Osteoblast (primary cell): ENCODE data around the gene LIMA1. TPM values are rescaled to one million over a fixed set of nuclear protein-coding genes. Genes with fewer than 3 reads are reported as not detected.
"Not testable (repeated sequence)": the region's sequence is repeated elsewhere in the genome, so short reads cannot be mapped to it uniquely, and the experiment has no call there.

Source experiments
- DNase-seq: peaks from one replicate; pipeline ENCODE4 v3.0.0; 2011; ENCODE audit warnings: low spot score, mixed read lengths; ENCODE audit not compliant: insufficient read length; ENCODE audit errors: missing footprints
- H2AFZ ChIP-seq: 2 replicates; pipeline ENCODE4 v1.6.0; 2011; ENCODE audit warnings: mild to moderate bottlenecking, low read length
- H3K27ac ChIP-seq: 2 replicates; pipeline ENCODE4 v1.5.1; 2011; ENCODE audit warnings: mild to moderate bottlenecking, low read depth, low read length, moderate library complexity
- H3K27me3 ChIP-seq: 2 replicates; pipeline ENCODE4 v1.6.0; 2012; ENCODE audit warnings: mild to moderate bottlenecking, control low read depth, inconsistent platforms, low read length, moderate library complexity; ENCODE audit not compliant: insufficient read depth
- H3K36me3 ChIP-seq: 2 replicates; pipeline ENCODE4 v1.5.1; 2011; ENCODE audit warnings: mild to moderate bottlenecking, low read length, control low read depth, moderate library complexity; ENCODE audit not compliant: insufficient read depth
- H3K4me1 ChIP-seq: 2 replicates; pipeline ENCODE4 v1.5.1; 2011; ENCODE audit warnings: mild to moderate bottlenecking, low read length, control low read depth, moderate library complexity; ENCODE audit not compliant: insufficient read depth
- H3K4me2 ChIP-seq: 2 replicates; pipeline ENCODE4 v1.6.0; 2011; ENCODE audit warnings: mild to moderate bottlenecking, low read length; ENCODE audit not compliant: insufficient read depth
- H3K4me3 ChIP-seq: fragments of 200-600 bp; sonication (generic); 3 replicates; pipeline ENCODE4 v1.5.1; 2012; ENCODE audit warnings: mild to moderate bottlenecking, low read length, inconsistent platforms; ENCODE audit not compliant: insufficient read depth
- H3K79me2 ChIP-seq: 2 replicates; pipeline ENCODE4 v1.6.0; 2012; ENCODE audit warnings: mild to moderate bottlenecking, low read length, control low read depth, inconsistent platforms; ENCODE audit not compliant: insufficient read depth
- H3K9me3 ChIP-seq: 2 replicates; pipeline ENCODE4 v1.5.1; 2011; ENCODE audit warnings: low read depth, low read length, control low read depth
- H4K20me1 ChIP-seq: 2 replicates; pipeline ENCODE4 v1.6.0; 2012; ENCODE audit warnings: mild to moderate bottlenecking, low read length, control low read depth; ENCODE audit not compliant: insufficient read depth
- CTCF ChIP-seq: IDR thresholded peaks from 2 replicates; pipeline ENCODE4 v1.5.1; 2011; ENCODE audit warnings: mild to moderate bottlenecking, low read depth, low read length, moderate library complexity; ENCODE audit errors: extremely low read depth
- total RNA-seq: library from RNA; depleted of rRNA; stranded (reverse); fragments of >200 nt; gene quantifications from 2 replicates; pipeline ENCODE4 v1.2.3, GENCODE V29; 2012

The LIMA1 gene
- total RNA-seq, 1 donor = 433 TPM

GRCh38 chr12:50162230-50162629 is 121.1 kb downstream of the LIMA1 start:
- Histone ChIP-seq H3K36me3 (no peaks in the 10 kb centered on the region), H3K27me3 (no peaks in the 10 kb centered on the region), H4K20me1 (peaks cover 13% of the 10 kb centered on the region), H3K4me1 (peaks cover 13% of the 10 kb centered on the region), H3K4me3 (no peak overlapping the region), H3K4me2 (no peak overlapping the region), H2AFZ (no peak overlapping the region), H3K9me3 (no peaks in the 10 kb centered on the region), H3K27ac (peak overlapping the region; percentile 0), H3K79me2 (peaks cover 91% of the 10 kb centered on the region)
- DNase-seq = peak; percentile 38
- TF ChIP-seq CTCF = no peak

DNA sequence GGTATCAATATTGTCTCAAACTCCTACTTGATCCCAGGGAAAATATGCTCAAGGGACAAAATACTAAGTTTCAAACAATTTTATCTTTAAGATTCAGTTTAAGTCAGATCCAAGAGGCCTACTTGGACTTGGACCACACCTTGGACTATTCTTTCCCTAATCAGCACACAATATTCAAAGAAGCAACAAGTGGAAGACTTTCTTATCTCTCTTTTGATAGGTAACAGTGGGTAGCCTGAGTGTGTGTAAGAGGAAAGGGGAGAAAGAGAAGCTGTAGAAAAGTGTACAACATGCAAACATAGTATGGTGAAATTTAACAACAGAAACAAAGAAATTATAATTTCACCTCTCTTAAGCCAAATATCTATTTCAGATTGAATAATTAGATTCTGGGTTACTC is 122.7 kb downstream of the LIMA1 start:
- H3K9me3 ChIP-seq = no peaks in the 10 kb centered on the region
- H3K36me3 ChIP-seq = no peaks in the 10 kb centered on the region
- no peaks in the 10 kb centered on the region for H3K27me3 ChIP-seq
- H3K27ac ChIP-seq = no peak overlapping the region
- H3K4me2 ChIP-seq = no peak overlapping the region
- DNase-seq = no peak
- H2AFZ ChIP-seq = no peak overlapping the region
- no peak for TF ChIP-seq CTCF
- H3K4me1 ChIP-seq = peaks cover 16% of the 10 kb centered on the region
- H4K20me1 ChIP-seq = peaks cover 18% of the 10 kb centered on the region
- peaks cover 83% of the 10 kb centered on the region for H3K79me2 ChIP-seq
- no peak overlapping the region for H3K4me3 ChIP-seq

GRCh38 chr12:50157259-50157658 is 126.1 kb downstream of the LIMA1 start:
- Histone ChIP-seq H3K4me3 (no peak overlapping the region), H3K79me2 (peaks cover 79% of the 10 kb centered on the region), H3K4me1 (peaks cover 14% of the 10 kb centered on the region), H3K9me3 (no peaks in the 10 kb centered on the region), H3K4me2 (peak overlapping the region; percentile 0), H3K36me3 (no peaks in the 10 kb centered on the region), H3K27me3 (no peaks in the 10 kb centered on the region), H2AFZ (no peak overlapping the region), H4K20me1 (peaks cover 15% of the 10 kb centered on the region), H3K27ac (peak overlapping the region; percentile 8)
- DNase-seq = peak; percentile 6
- no peak for TF ChIP-seq CTCF

DNA sequence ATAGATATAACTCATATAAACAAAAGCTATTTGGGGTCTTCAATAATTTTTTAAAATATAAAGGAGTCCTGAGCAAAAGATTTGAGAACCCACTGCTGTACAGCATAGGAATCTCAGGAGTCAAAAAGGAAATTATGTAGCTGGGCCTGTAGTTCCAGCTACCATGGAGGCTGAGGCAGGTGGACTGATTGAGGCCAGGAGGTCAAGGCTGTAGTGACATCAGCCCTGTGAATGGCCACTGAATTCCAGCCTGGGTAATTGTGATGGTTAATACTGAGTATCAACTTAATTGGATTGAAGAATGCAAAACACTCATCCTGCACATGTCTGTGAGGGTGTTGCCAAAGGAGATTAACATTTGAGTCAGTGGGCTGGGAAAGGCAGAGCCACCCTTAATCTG is 126.7 kb downstream of the LIMA1 start:
- Histone ChIP-seq H3K4me1 (peaks cover 12% of the 10 kb centered on the region), H2AFZ (no peak overlapping the region), H3K36me3 (no peaks in the 10 kb centered on the region), H3K27me3 (no peaks in the 10 kb centered on the region), H3K9me3 (no peaks in the 10 kb centered on the region), H3K79me2 (peaks cover 79% of the 10 kb centered on the region), H4K20me1 (peaks cover 19% of the 10 kb centered on the region), H3K4me3 (no peak overlapping the region), H3K27ac (peak overlapping the region; percentile 8), H3K4me2 (no peak overlapping the region)
- no peak for DNase-seq
- no peak for TF ChIP-seq CTCF

- peaks cover 81% of the 10 kb centered on the region for H3K79me2 ChIP-seq
- H4K20me1 ChIP-seq = peaks cover 24% of the 10 kb centered on the region
- DNase-seq = not testable (repeated sequence)
Measured at GRCh38 chr12:50154947-50155346, 128.4 kb downstream of the LIMA1 start.

More at GRCh38 chr12:50154947-50155346, 128.4 kb downstream of the LIMA1 start:
- H3K27ac ChIP-seq, H3K9me3 ChIP-seq, H2AFZ ChIP-seq, H3K27me3 ChIP-seq, H3K4me3 ChIP-seq, H3K36me3 ChIP-seq, H3K4me2 ChIP-seq: not testable (repeated sequence)
- H3K4me1 ChIP-seq = peaks cover 18% of the 10 kb centered on the region
